ENCODE data around the gene CMIP. TPM values are rescaled to one million over a fixed set of nuclear protein-coding genes. Genes with fewer than 3 reads are reported as not detected.

CMIP gene
- total RNA-seq, 2 experiments from 2014 or later, result 35.0 to 36.6 TPM

DNA sequence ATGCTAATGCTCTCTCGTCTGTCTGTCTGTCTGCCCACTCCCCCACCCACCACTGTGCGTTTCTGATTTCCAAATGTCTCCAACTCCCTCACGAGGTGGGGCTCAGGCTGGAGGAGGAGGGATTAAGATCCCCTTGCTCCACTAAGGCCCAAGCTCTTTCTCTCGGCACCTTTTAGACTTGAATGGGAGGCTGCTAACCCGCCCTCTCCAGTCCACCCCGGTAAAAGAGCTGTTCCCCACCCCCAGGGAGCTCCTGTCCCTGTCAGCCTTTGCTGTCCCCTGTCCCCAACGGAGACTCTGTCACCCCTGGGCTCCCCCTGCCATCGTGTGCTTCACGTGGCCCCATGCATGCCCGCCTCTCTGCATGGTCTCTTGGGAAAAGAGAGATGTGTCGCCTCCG, 266.0 kb downstream of the CMIP start:
- intact Hi-C loops (cut with micrococcal nuclease), result no loop called here
- Mint-ChIP-seq H3K4me3 (no peak overlapping the region), H3K4me1 (ENCODE audit: low read depth) (peaks cover 12% of the 10 kb centered on the region), H3K9me3 (no peaks in the 10 kb centered on the region), H3K27me3 (no peaks in the 10 kb centered on the region), H3K36me3 (peaks cover 12% of the 10 kb centered on the region), H3K27ac (no peak overlapping the region)
- CTCF ChIA-PET, result no interaction called here
- POLR2A ChIA-PET, result no interaction called here
- no peak for DNase-seq

DNA sequence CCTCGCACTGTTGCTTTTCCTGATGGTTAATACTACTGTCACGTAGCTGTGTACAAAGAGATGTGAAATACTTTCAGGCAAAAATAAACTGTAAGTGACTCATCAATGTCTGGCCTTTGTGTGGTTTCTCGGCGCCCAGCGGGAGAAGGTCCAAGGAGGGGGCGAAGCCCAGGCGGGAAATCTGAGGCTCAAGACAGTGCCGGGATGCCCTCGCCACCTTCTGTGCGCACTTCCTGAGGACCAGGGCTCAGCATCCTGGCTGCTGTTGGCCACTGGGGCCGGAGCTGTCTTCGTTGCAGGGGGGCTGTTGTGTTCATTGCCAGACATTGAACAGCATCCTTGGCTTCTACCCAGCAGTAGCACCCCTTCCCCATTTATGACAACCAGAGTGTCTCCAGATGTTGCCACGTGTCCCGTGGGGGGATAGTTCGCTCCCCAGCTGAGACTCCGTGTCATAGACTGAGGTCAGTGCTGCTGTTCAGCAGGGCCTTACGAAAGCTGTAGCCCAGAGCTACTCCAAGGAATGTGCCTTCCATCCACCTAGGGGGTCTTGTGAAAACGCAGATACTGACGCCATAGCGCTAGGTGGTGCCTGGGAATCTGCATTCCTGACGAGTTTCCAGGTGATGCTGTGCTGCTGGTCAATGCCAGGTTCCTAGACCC, 267.2 kb downstream of the CMIP start:
- no peak overlapping the region for H3K4me3 Mint-ChIP-seq
- no peaks in the 10 kb centered on the region for H3K27me3 Mint-ChIP-seq
- H3K27ac Mint-ChIP-seq, result no peak overlapping the region
- POLR2A ChIA-PET, result no interaction called here
- H3K9me3 Mint-ChIP-seq, result no peaks in the 10 kb centered on the region
- intact Hi-C loops (cut with micrococcal nuclease), result no loop called here
- DNase-seq, result no peak
- peaks cover 24% of the 10 kb centered on the region for H3K4me1 Mint-ChIP-seq (ENCODE audit: low read depth)
- peaks cover 11% of the 10 kb centered on the region for H3K36me3 Mint-ChIP-seq
- CTCF ChIA-PET, result interaction anchor here (0.6 kb wide), 1 partner anchor 11 kb away, joined by 4 read pairs; no protein-coding TSS in a partner anchor

DNA sequence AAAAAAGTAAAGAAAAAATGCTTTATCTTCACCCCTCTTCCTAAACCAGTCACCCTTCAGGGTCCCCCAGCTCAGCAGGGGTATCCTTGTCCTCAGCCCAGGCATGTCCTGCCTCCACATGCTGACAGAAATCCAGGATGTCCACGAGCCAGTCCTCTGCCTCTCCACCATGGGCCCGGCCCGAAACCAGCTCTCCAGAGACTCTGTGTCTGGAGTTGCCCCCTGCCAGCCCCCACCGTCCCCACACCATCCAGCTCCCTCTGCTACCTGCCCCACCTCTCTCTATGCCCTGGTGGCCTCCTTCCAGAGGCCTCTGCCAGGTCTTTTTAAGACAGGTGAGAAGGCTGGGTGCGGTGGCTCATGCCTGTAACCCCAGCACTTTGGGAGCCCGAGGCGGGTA, 268.1 kb downstream of the CMIP start:
- intact Hi-C loops (cut with micrococcal nuclease), result no loop called here
- Mint-ChIP-seq H3K27ac (no peak overlapping the region), H3K9me3 (no peaks in the 10 kb centered on the region), H3K4me3 (no peak overlapping the region), H3K36me3 (peaks cover 3% of the 10 kb centered on the region), H3K4me1 (ENCODE audit: low read depth) (peaks cover 30% of the 10 kb centered on the region), H3K27me3 (no peaks in the 10 kb centered on the region)
- ChIA-PET CTCF (interaction anchor here (0.6 to 1.3 kb wide), 3 partner anchors 11 to 90 kb away, joined by 3 to 4 read pairs (median 3); no protein-coding TSS in a partner anchor), POLR2A (no interaction called here)
- DNase-seq, result no peak

DNA sequence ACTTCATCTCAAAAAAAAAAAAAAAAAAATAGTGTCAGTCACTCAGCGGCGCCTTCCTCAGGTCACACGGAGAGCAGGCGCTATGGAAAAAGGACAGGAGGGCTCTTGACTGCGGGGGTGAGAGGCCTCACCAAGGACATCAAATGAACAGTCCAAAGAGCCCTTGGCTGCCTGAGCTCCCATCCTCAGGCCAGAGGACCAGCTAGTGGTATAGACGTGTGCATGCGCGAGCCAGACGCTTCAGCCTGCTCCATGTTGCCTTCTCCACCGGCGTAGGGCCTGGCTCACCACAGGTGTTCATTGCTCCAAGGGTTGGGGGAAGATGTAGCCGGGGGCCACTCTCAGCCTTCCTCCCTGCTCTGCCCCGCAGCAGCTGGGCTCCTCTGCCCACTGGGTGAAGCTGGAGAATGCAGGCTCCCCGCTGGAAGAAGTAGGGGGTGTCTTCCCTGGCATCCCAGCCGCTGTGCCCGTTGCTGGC, 268.7 kb downstream of the CMIP start:
- POLR2A ChIA-PET, result no interaction called here
- Mint-ChIP-seq H3K27me3 (no peaks in the 10 kb centered on the region), H3K4me3 (no peak overlapping the region)

GRCh38 chr16:81713796-81714195, 269.2 kb downstream of the CMIP start:
- Mint-ChIP-seq H3K9me3 (no peaks in the 10 kb centered on the region), H3K4me3 (no peak overlapping the region), H3K4me1 (ENCODE audit: low read depth) (peaks cover 39% of the 10 kb centered on the region), H3K36me3 (no peaks in the 10 kb centered on the region), H3K27me3 (no peaks in the 10 kb centered on the region), H3K27ac (no peak overlapping the region)
- DNase-seq, result no peak
- intact Hi-C loops (cut with micrococcal nuclease), result no loop called here
- POLR2A ChIA-PET, result no interaction called here
- CTCF ChIA-PET, result interaction anchor here (1.0 to 2.2 kb wide), 6 partner anchors 9 to 311 kb away, joined by 3 to 11 read pairs (median 3); no protein-coding TSS in a partner anchor

More for the DNA sequence above, 268.7 kb downstream of the CMIP start:
- Mint-ChIP-seq H3K9me3 (no peaks in the 10 kb centered on the region), H3K36me3 (peaks cover under 1% of the 10 kb centered on the region), H3K4me1 (ENCODE audit: low read depth) (peaks cover 35% of the 10 kb centered on the region), H3K27ac (no peak overlapping the region)
- CTCF ChIA-PET, result interaction anchor here (1.1 to 1.3 kb wide), 2 partner anchors 11 to 91 kb away, joined by 3 read pairs; no protein-coding TSS in a partner anchor
- intact Hi-C loops (cut with micrococcal nuclease), result no loop called here
- DNase-seq, result no peak

- intact Hi-C loops (cut with micrococcal nuclease), result no loop called here
- Mint-ChIP-seq H3K27ac (peak overlapping the region; percentile 11), H3K27me3 (no peaks in the 10 kb centered on the region), H3K4me3 (no peak overlapping the region), H3K4me1 (ENCODE audit: low read depth) (peaks cover 41% of the 10 kb centered on the region), H3K9me3 (no peaks in the 10 kb centered on the region), H3K36me3 (no peaks in the 10 kb centered on the region)
- CTCF ChIA-PET, result interaction anchor here (0.7 to 2.2 kb wide), 7 partner anchors 8 to 312 kb away, joined by 3 to 11 read pairs (median 3); no protein-coding TSS in a partner anchor
- DNase-seq, result no peak
- POLR2A ChIA-PET, result no interaction called here
These were observed 270.0 kb downstream of the CMIP start for GRCh38 chr16:81714583-81714982.

- ChIA-PET CTCF (interaction anchor here (0.7 to 2.2 kb wide), 5 partner anchors 9 to 313 kb away, joined by 3 to 11 read pairs (median 3); no protein-coding TSS in a partner anchor), POLR2A (no interaction called here)
- intact Hi-C loops (cut with micrococcal nuclease), result loop anchor here (1.0 to 5.0 kb wide), 4 partner anchors 83 to 708 kb away; partner anchors contain the start of genes CENPN, CMC2, CMIP and GAN
- Mint-ChIP-seq H3K27ac (peak overlapping the region; percentile 57), H3K9me3 (no peaks in the 10 kb centered on the region), H3K36me3 (no peaks in the 10 kb centered on the region), H3K4me1 (ENCODE audit: low read depth) (peaks cover 44% of the 10 kb centered on the region), H3K27me3 (no peaks in the 10 kb centered on the region), H3K4me3 (peak overlapping the region; percentile 34)
- DNase-seq, result peak; percentile 40
These were observed 271.0 kb downstream of the CMIP start for GRCh38 chr16:81715358-81716196.

DNA sequence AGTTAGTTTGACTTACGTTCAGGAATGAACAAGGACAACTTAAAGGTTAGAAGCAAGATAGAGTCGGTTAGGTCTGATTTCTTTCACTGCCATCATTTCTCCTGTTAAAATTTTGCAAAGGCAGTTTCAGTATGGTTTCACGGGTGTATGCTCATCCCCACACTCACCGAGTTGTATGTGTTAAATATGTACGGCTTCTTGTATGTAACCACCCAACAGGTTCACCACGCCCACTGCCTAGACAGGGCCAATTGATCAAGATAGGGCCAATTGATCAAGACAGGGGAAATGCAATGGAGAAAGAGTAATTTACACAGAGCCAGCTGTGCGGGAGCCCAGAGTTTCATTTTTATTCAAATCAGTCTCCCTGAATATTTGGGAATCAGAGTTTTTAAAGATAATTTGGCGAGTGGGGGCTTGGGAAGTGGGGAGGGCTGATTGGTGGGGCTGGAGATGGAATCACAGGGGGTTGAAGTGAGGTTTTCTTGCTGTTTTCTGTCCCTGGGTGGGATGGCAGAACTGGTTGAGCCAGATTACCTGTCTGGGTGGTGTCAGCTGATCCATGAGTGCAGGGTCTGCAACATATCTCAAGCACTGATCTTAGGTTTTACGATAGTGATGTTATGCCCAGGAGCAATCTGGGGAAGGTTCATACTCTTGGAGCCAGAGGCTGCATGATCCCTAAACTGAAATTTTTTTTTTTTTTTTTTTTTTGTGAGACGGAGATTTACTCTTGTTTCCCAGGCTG, 272.0 kb downstream of the CMIP start:
- POLR2A ChIA-PET, result interaction anchor here (0.7 kb wide), 1 partner anchor 371 kb away, joined by 5 read pairs; no protein-coding TSS in a partner anchor
- H3K4me3 Mint-ChIP-seq, result peak overlapping the region; percentile 21

GRCh38 chr16:81717662-81718189, 273.1 kb downstream of the CMIP start:
- peak overlapping the region; percentile 78 for H3K27ac Mint-ChIP-seq
- H3K9me3 Mint-ChIP-seq, result peaks cover 11% of the 10 kb centered on the region
- CTCF ChIA-PET, result interaction anchor here (0.6 to 3.6 kb wide), 7 partner anchors 12 to 315 kb away, joined by 3 to 30 read pairs (median 4); no protein-coding TSS in a partner anchor
- intact Hi-C loops (cut with micrococcal nuclease), result loop anchor here (5.0 kb wide), 3 partner anchors 275 to 710 kb away; partner anchors contain the start of genes CENPN, CMC2, CMIP and GAN
- POLR2A ChIA-PET, result interaction anchor here (0.7 kb wide), 2 partner anchors 150 to 372 kb away, joined by 3 to 5 read pairs; no protein-coding TSS in a partner anchor
- no peaks in the 10 kb centered on the region for H3K36me3 Mint-ChIP-seq
- peak; percentile 44 for DNase-seq
- peak overlapping the region; percentile 58 for H3K4me3 Mint-ChIP-seq
- peaks cover 44% of the 10 kb centered on the region for H3K4me1 Mint-ChIP-seq (ENCODE audit: low read depth)
- H3K27me3 Mint-ChIP-seq, result no peaks in the 10 kb centered on the region

More for the DNA sequence above, 272.0 kb downstream of the CMIP start:
- no peaks in the 10 kb centered on the region for H3K36me3 Mint-ChIP-seq
- peaks cover 9% of the 10 kb centered on the region for H3K9me3 Mint-ChIP-seq
- DNase-seq, result peak; percentile 65
- CTCF ChIA-PET, result interaction anchor here (0.6 to 1.0 kb wide), 3 partner anchors 93 to 314 kb away, joined by 3 to 4 read pairs (median 3); no protein-coding TSS in a partner anchor
- peak overlapping the region; percentile 62 for H3K27ac Mint-ChIP-seq
- no peaks in the 10 kb centered on the region for H3K27me3 Mint-ChIP-seq
- intact Hi-C loops (cut with micrococcal nuclease), result loop anchor here (1.0 to 5.0 kb wide), 4 partner anchors 84 to 709 kb away; partner anchors contain the start of genes CENPN, CMC2, CMIP and GAN
- peaks cover 44% of the 10 kb centered on the region for H3K4me1 Mint-ChIP-seq (ENCODE audit: low read depth)

DNA sequence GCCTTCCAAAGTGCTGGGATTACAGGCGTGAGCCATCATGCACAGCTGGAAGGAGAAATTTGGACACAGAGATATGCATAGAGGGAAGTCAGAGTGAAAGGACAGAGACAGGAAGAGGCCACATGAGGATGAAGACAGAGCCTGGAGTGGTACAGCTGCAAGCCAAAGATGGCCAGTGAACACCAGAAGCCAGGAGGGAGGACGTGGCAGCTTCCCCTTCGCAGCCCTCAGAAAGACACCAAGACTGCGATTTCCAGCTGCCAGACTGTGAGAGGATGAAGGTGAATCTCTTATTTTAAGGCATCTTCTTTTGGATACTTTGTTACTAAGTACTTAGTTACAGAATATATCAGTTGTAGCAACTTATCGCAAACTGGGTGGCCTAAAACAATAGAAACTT, 274.0 kb downstream of the CMIP start:
- Mint-ChIP-seq H3K36me3 (no peaks in the 10 kb centered on the region), H3K9me3 (peaks cover 11% of the 10 kb centered on the region), H3K27me3 (no peaks in the 10 kb centered on the region), H3K4me1 (ENCODE audit: low read depth) (peaks cover 47% of the 10 kb centered on the region), H3K27ac (peak overlapping the region; percentile 87), H3K4me3 (peak overlapping the region; percentile 58)
- intact Hi-C loops (cut with micrococcal nuclease), result loop anchor here (5.0 kb wide), 3 partner anchors 276 to 711 kb away; partner anchors contain the start of genes CENPN, CMC2, CMIP and GAN
- ChIA-PET POLR2A (no interaction called here), CTCF (interaction anchor here (0.7 to 3.6 kb wide), 8 partner anchors 11 to 457 kb away, joined by 3 to 30 read pairs (median 4); no protein-coding TSS in a partner anchor)
- peak; percentile 35 for DNase-seq

DNA sequence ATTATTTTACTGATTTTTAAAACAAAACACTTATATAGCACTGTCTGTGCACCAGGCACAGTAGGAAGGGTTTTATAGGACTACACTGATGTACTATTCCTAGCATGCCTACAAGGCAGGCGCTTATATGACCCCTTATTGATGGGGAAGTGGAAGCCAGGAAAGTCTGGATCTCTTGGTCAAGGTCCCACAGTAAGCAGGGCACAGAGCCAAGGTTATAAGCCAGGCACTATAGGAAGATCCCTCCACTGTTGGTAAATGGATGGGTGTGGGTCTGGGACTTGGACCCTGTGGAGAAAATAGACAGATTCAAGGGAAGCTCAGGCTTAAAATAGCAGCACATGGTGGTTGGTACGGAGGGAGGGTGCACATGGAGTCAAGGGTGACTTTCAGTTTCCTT, 275.4 kb downstream of the CMIP start:
- Mint-ChIP-seq H3K36me3 (no peaks in the 10 kb centered on the region), H3K4me1 (ENCODE audit: low read depth) (peaks cover 42% of the 10 kb centered on the region), H3K27ac (no peak overlapping the region), H3K4me3 (peak overlapping the region; percentile 7), H3K27me3 (no peaks in the 10 kb centered on the region), H3K9me3 (peaks cover 11% of the 10 kb centered on the region)
- ChIA-PET CTCF (interaction anchor here (2.2 to 3.6 kb wide), 2 partner anchors 98 to 316 kb away, joined by 9 to 30 read pairs; no protein-coding TSS in a partner anchor), POLR2A (no interaction called here)
- DNase-seq, result no peak
- intact Hi-C loops (cut with micrococcal nuclease), result loop anchor here (5.0 kb wide), 4 partner anchors 278 to 713 kb away; partner anchors contain the start of genes CENPN, CMC2, CMIP and GAN
